Upper lobe of left lung (tissue), 4 donors: ENCODE measurements around the gene GLT8D2.

Experiments
- EP300 ChIP-seq, 4 donors: sonication (generic); formaldehyde crosslinking; IDR thresholded peaks; one replicate each; pipeline ENCODE4 v1.5.1; 2017; ENCODE audit warnings: antibody characterized with exemption in 4 of 4, control low read depth in 2 of 4
- TF ChIP-seq, protein P1 (sequence below), 6 experiments: fragments of 450-650 bp in 4 of 6; fragments of 200-600 bp in 2 of 6; sonication (generic) in 2 of 6; IDR thresholded peaks; one replicate each; pipeline ENCODE4 v1.5.1; 2016 to 2019; ENCODE audit warnings: antibody characterized with exemption in 6 of 6

DNA sequence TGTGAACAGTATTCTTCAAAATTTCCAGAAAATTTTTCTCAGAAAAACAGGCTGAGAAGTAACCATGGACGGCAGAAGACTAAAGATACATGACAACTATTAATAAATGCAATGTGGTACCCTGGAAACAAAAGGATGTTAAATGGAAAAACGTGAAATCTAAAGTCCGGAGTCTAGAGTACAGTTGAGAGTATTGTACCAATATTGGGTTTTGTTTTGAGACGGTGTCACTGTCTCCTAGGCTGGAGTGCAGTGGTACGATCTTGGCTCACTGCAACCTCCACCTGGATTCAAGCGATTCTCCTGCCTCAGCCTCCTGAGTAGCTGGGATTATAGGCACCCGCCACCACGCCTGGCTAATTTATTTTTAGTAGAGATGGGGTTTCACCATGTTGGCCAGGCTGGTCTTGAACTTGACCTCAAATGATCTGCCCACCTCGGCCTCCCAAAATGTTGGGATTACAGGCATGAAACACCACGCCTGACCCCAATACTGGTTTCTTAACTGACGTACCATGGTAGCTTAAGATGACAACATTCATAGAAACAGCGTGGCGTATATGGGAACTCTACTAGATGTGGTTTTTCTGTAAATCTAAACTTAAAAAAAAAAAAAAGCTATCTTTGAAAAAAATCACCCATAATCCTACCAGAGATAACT, 101.1 kb downstream of the GLT8D2 start:
- TF ChIP-seq, protein P1, sequence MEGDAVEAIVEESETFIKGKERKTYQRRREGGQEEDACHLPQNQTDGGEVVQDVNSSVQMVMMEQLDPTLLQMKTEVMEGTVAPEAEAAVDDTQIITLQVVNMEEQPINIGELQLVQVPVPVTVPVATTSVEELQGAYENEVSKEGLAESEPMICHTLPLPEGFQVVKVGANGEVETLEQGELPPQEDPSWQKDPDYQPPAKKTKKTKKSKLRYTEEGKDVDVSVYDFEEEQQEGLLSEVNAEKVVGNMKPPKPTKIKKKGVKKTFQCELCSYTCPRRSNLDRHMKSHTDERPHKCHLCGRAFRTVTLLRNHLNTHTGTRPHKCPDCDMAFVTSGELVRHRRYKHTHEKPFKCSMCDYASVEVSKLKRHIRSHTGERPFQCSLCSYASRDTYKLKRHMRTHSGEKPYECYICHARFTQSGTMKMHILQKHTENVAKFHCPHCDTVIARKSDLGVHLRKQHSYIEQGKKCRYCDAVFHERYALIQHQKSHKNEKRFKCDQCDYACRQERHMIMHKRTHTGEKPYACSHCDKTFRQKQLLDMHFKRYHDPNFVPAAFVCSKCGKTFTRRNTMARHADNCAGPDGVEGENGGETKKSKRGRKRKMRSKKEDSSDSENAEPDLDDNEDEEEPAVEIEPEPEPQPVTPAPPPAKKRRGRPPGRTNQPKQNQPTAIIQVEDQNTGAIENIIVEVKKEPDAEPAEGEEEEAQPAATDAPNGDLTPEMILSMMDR (IDR thresholded peaks at IDR 0.05): no peak
- TF ChIP-seq EP300 (IDR thresholded peaks at IDR 0.05): no peak
